IMR-90 (cell line): ENCODE measurements around the gene FBXL7. TPM values are rescaled to one million over a fixed set of nuclear protein-coding genes. Genes with fewer than 3 reads are reported as not detected.

Source experiments
- ATAC-seq: fragments of 200-7000 bp; cut with Tn5 transposase; 2 replicates; pipeline ENCODE4 v1.9.1; 2020; ENCODE audit warnings: low read depth, mild to moderate bottlenecking, moderate library complexity
- BruUV-seq: library from RNA; stranded (reverse); fragments of 400-500 nt; replicated peaks from 2 replicates; lab custom pipeline; 2021; lab: Mats Ljungman, UMichigan
- CTCF ChIA-PET: fragments of 300-600 bp; formaldehyde crosslinking; extraction: SDS; loops from one replicate; lab custom pipeline; 2021; ENCODE audit warnings: antibody characterized with exemption; lab: Yijun Ruan, JAX
- POLR2A ChIA-PET: fragments of 300-600 bp; sonication (Branson Sonifier 250); formaldehyde crosslinking; loops from one replicate; lab custom pipeline; 2022; ENCODE audit warnings: antibody characterized with exemption; ENCODE audit not compliant: unreplicated experiment; lab: Charles Lee
- DNase-seq: peaks from one replicate; pipeline ENCODE4 v3.0.0; 2013
- H2AFZ ChIP-seq: replicated peaks from 2 replicates; pipeline ENCODE3; 2013; ENCODE audit warnings: low read length, mild to moderate bottlenecking; ENCODE audit not compliant: poor library complexity
- H2AK5ac ChIP-seq: 2 replicates; pipeline ENCODE4 v1.6.1; 2013; ENCODE audit warnings: low read depth, low read length, inconsistent platforms
- H2AK9ac ChIP-seq: replicated peaks from 2 replicates; pipeline ENCODE3; 2013; ENCODE audit warnings: mild to moderate bottlenecking, low read depth, low read length, moderate library complexity; ENCODE audit not compliant: poor library complexity
- H2BK120ac ChIP-seq: 2 replicates; pipeline ENCODE4 v1.6.1; 2013; ENCODE audit warnings: low read depth, low read length, inconsistent platforms
- H2BK15ac ChIP-seq: 3 replicates; pipeline ENCODE4 v1.6.1; 2013; ENCODE audit warnings: low read depth, low read length, inconsistent platforms
- H2BK20ac ChIP-seq: 2 replicates; pipeline ENCODE4 v1.6.1; 2013; ENCODE audit warnings: low read depth, mild to moderate bottlenecking, inconsistent platforms, low read length, moderate library complexity
- H2BK5ac ChIP-seq: 2 replicates; pipeline ENCODE4 v1.6.1; 2013; ENCODE audit warnings: mild to moderate bottlenecking, low read depth, low read length, inconsistent platforms; ENCODE audit not compliant: poor library complexity, severe bottlenecking
- H3K14ac ChIP-seq: replicated peaks from 2 replicates; pipeline ENCODE4 v1.6.1; 2013; ENCODE audit warnings: low read depth, low read length, inconsistent platforms
- H3K18ac ChIP-seq: 2 replicates; pipeline ENCODE4 v1.6.1; 2013; ENCODE audit warnings: low read depth, low read length, control low read depth
- H3K23ac ChIP-seq: 2 replicates; pipeline ENCODE4 v1.6.1; 2013; ENCODE audit warnings: low read depth, low read length, inconsistent platforms
- H3K27ac ChIP-seq: 2 replicates; pipeline ENCODE4 v1.5.1; 2013; ENCODE audit warnings: mild to moderate bottlenecking, control low read depth, low read length; ENCODE audit not compliant: insufficient read depth
- H3K27me3 ChIP-seq: 2 replicates; pipeline ENCODE4 v1.6.1; 2013; ENCODE audit warnings: low read length; ENCODE audit not compliant: control insufficient read depth, insufficient read depth
- H3K36me3 ChIP-seq: 2 replicates; pipeline ENCODE4 v1.6.1; 2013; ENCODE audit warnings: low read length, mixed read lengths; ENCODE audit not compliant: control insufficient read depth, insufficient read depth
- H3K4ac ChIP-seq: 2 replicates; pipeline ENCODE4 v1.6.1; 2013; ENCODE audit warnings: low read depth, low read length, inconsistent platforms
- H3K4me1 ChIP-seq: 2 replicates; pipeline ENCODE4 v1.6.1; 2013; ENCODE audit warnings: low read length, mixed read lengths; ENCODE audit not compliant: control insufficient read depth, insufficient read depth
- H3K4me2 ChIP-seq: 2 replicates; pipeline ENCODE4 v1.6.1; 2013; ENCODE audit warnings: low read depth, mild to moderate bottlenecking, control low read depth, low read length, moderate library complexity
- H3K4me3 ChIP-seq: 2 replicates; pipeline ENCODE4 v1.5.1; 2013; ENCODE audit warnings: low read depth, mild to moderate bottlenecking, control low read depth, low read length, moderate library complexity; ENCODE audit not compliant: insufficient read depth
- H3K56ac ChIP-seq: 2 replicates; pipeline ENCODE4 v1.6.1; 2013; ENCODE audit warnings: low read length, inconsistent platforms; ENCODE audit not compliant: insufficient read depth; ENCODE audit errors: extremely low read depth
- H3K79me1 ChIP-seq, 2 experiments: 2 replicates each; pipeline ENCODE4 v1.6.1; 2013; ENCODE audit warnings: low read length in 2 of 2, inconsistent platforms in 1 of 2, low read depth in 1 of 2
- H3K9ac ChIP-seq: 2 replicates; pipeline ENCODE4 v1.6.1; 2013; ENCODE audit warnings: low read depth, low read length, control low read depth
- H3K9me1 ChIP-seq: 2 replicates; pipeline ENCODE4 v1.6.1; 2013; ENCODE audit warnings: low read length, inconsistent platforms; ENCODE audit not compliant: insufficient read depth
- H3K9me3 ChIP-seq: 2 replicates; pipeline ENCODE4 v1.6.1; 2013; ENCODE audit warnings: low read length; ENCODE audit not compliant: control insufficient read depth, insufficient read depth
- H4K20me1 ChIP-seq: 2 replicates; pipeline ENCODE4 v1.6.1; 2013; ENCODE audit warnings: low read length, inconsistent platforms; ENCODE audit not compliant: insufficient read depth
- H4K5ac ChIP-seq: 2 replicates; pipeline ENCODE4 v1.6.1; 2013; ENCODE audit warnings: mild to moderate bottlenecking, low read depth, low read length, control low read depth
- H4K8ac ChIP-seq, 2 experiments: 2 replicates each; pipeline ENCODE4 v1.6.1; 2013; ENCODE audit warnings: low read depth in 2 of 2, low read length in 2 of 2, control low read depth in 1 of 2, inconsistent platforms in 1 of 2
- H4K91ac ChIP-seq: 2 replicates; pipeline ENCODE4 v1.6.1; 2013; ENCODE audit warnings: low read depth, low read length, inconsistent platforms; ENCODE audit not compliant: insufficient read depth
- BHLHE40 ChIP-seq: fragments of 150-350 bp; IDR thresholded peaks from 2 replicates; pipeline ENCODE4 v1.6.1; 2016; ENCODE audit warnings: mild to moderate bottlenecking, low read depth, low read length
- CEBPB ChIP-seq: IDR thresholded peaks from 2 replicates; pipeline ENCODE4 v1.6.1; 2012; ENCODE audit warnings: low read depth, low read length, improper control_type of control experiment
- CHD1 ChIP-seq: IDR thresholded peaks from 2 replicates; pipeline ENCODE4 v1.6.1; 2012; ENCODE audit warnings: low read depth, low read length, improper control_type of control experiment
- CTCF ChIP-seq: conservative IDR thresholded peaks from 2 replicates; pipeline ENCODE4 v1.5.1; 2012; ENCODE audit warnings: mild to moderate bottlenecking, low read depth, low read length, improper control_type of control experiment
- FOS ChIP-seq: fragments of 150-350 bp; IDR thresholded peaks from 2 replicates; pipeline ENCODE4 v1.6.1; 2016; ENCODE audit warnings: low read depth, low read length
- MAFK ChIP-seq: IDR thresholded peaks from 2 replicates; pipeline ENCODE4 v1.6.1; 2012; ENCODE audit warnings: low read depth, low read length, improper control_type of control experiment
- MAZ ChIP-seq: IDR thresholded peaks from 2 replicates; pipeline ENCODE4 v1.6.1; 2012; ENCODE audit warnings: low read depth, mild to moderate bottlenecking, low read length, improper control_type of control experiment, moderate library complexity, borderline replicate concordance
- MXI1 ChIP-seq: IDR thresholded peaks from 2 replicates; pipeline ENCODE4 v1.6.1; 2012; ENCODE audit warnings: low read depth, mild to moderate bottlenecking, low read length, moderate library complexity, borderline replicate concordance
- NFE2L2 ChIP-seq: fragments of 150-350 bp; IDR thresholded peaks from 2 replicates; pipeline ENCODE4 v1.6.1; 2016; ENCODE audit warnings: low read depth, mild to moderate bottlenecking, low read length
- POLR2A ChIP-seq: IDR thresholded peaks from 2 replicates; pipeline ENCODE4 v1.6.1; 2012; ENCODE audit warnings: mild to moderate bottlenecking, low read depth, low read length
- RAD21 ChIP-seq: IDR thresholded peaks from 2 replicates; pipeline ENCODE4 v1.6.1; 2012; ENCODE audit warnings: low read length, improper control_type of control experiment
- RCOR1 ChIP-seq: IDR thresholded peaks from 2 replicates; pipeline ENCODE4 v1.6.1; 2012; ENCODE audit warnings: mild to moderate bottlenecking, low read length, improper control_type of control experiment; ENCODE audit not compliant: insufficient replicate concordance
- RFX5 ChIP-seq: IDR thresholded peaks from 2 replicates; pipeline ENCODE4 v1.8.0; 2012; ENCODE audit warnings: low read depth, mild to moderate bottlenecking, low read length, moderate library complexity
- SMC3 ChIP-seq: fragments of 150-350 bp; IDR thresholded peaks from 2 replicates; pipeline ENCODE4 v1.6.1; 2016; ENCODE audit warnings: low read depth, mild to moderate bottlenecking, antibody characterized with exemption, low read length, moderate library complexity
- USF2 ChIP-seq: fragments of 150-350 bp; IDR thresholded peaks from 2 replicates; pipeline ENCODE4 v1.6.1; 2017; ENCODE audit warnings: mild to moderate bottlenecking, antibody characterized with exemption, low read length, low read depth
- WGBS, 2 experiments: methylation state at CpG; one replicate each; pipeline versions ENCODE4 v1.1.5 to v1.1.7; 2013; ENCODE audit warnings: missing lambda C conversion rate in 2 of 2; ENCODE audit not compliant: insufficient read length in 1 of 2; ENCODE audit errors: extremely low coverage in 2 of 2; 5-methylcytosine and 5-hydroxymethylcytosine counted together
- dilution Hi-C: fragments of 300-500 bp; cut with HindIII; formaldehyde crosslinking; loops from one replicate; pipeline ENCODE4 v1.14.3; 2018; ENCODE audit warnings: low sequenced_read_pairs; ENCODE audit not compliant: unreplicated experiment
- in situ Hi-C: fragments of 300-500 bp; cut with MboI; formaldehyde crosslinking; loops from 3 replicates; pipeline ENCODE4 v1.14.3; 2019; ENCODE audit warnings: low sequenced_read_pairs, inconsistent platforms, mixed read lengths
- intact Hi-C: fragments of 100-400 bp; cut with micrococcal nuclease; formaldehyde crosslinking; loops from 2 replicates; pipeline ENCODE4 v1.10.0; 2022
- polyA plus RNA-seq, 3 experiments: library from polyadenylated mRNA; depleted of rRNA; stranded (reverse); fragments of >200 nt; gene quantifications; 2 replicates each; pipeline ENCODE4 v1.2.3, GENCODE V29; 2012; ENCODE audit warnings: low replicate concordance in 1 of 3
- total RNA-seq: library from RNA; depleted of rRNA; stranded (reverse); fragments of >200 nt; gene quantifications from 2 replicates; pipeline ENCODE4 v1.2.3, GENCODE V29; 2012
- TF ChIP-seq, protein P1 (sequence below): fragments of 150-350 bp; IDR thresholded peaks from 2 replicates; pipeline ENCODE4 v1.6.1; 2016; ENCODE audit warnings: low read depth, mild to moderate bottlenecking, low read length, moderate library complexity, borderline replicate concordance

The FBXL7 gene
- total and polyA plus RNA-seq, 2 of the 4 experiments (the other 2 are of a cell fraction) = 4.1 to 10.2 TPM

DNA sequence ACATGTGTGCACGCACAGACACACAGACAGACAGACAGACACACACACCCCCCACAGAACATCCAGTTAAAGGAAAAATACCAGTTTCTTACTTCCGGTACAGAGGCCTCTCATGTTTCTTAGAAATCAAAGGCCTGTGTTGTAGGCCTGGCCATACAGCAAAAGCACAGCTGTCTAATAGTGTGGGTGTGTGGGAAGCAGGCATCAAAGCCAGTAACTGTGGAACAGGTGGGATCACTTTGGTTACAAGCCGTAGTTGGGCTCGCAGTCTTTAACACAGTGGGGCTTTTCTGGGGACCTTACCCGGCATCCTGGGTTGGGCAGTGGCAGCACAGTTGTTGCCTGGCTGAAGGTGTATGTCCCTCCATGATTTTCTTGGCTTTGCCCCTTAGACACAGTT is 55.2 kb downstream of the FBXL7 start:
- no peak overlapping the region for H3K4ac ChIP-seq
- H3K27ac ChIP-seq = no peak overlapping the region
- H2BK120ac ChIP-seq = no peak overlapping the region
- H2BK15ac ChIP-seq = no peak overlapping the region
- intact Hi-C loops = no loop called here
- no peaks in the 10 kb centered on the region for H4K20me1 ChIP-seq
- no peak overlapping the region for H3K14ac ChIP-seq
- ChIA-PET POLR2A (no interaction called here), CTCF (no interaction called here)
- dilution Hi-C loops = no loop called here
- no peak overlapping the region for H3K23ac ChIP-seq
- WGBS, 2 experiments = 80% methylated on average over 1 of the region's 5 CpGs; no CpG with 5 or more reads in 1 of the 2 experiments
- H3K56ac ChIP-seq = no peak overlapping the region
- H3K79me1 ChIP-seq = peaks cover 13 to 18% of the 10 kb centered on the region in 2 experiments; a peak in 2 of 4 replicates
- H3K27me3 ChIP-seq = no peaks in the 10 kb centered on the region
- no peaks in the 10 kb centered on the region for H3K9me3 ChIP-seq
- no peak overlapping the region for H3K4me2 ChIP-seq
- H2BK20ac ChIP-seq = no peak overlapping the region
- no peak for TF ChIP-seq CHD1
- no peak for TF ChIP-seq MAFK
- TF ChIP-seq, protein P1, sequence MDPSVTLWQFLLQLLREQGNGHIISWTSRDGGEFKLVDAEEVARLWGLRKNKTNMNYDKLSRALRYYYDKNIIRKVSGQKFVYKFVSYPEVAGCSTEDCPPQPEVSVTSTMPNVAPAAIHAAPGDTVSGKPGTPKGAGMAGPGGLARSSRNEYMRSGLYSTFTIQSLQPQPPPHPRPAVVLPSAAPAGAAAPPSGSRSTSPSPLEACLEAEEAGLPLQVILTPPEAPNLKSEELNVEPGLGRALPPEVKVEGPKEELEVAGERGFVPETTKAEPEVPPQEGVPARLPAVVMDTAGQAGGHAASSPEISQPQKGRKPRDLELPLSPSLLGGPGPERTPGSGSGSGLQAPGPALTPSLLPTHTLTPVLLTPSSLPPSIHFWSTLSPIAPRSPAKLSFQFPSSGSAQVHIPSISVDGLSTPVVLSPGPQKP = no peak
- TF ChIP-seq RAD21 = no peak
- no peak for TF ChIP-seq NFE2L2
- no peak for TF ChIP-seq SMC3
- TF ChIP-seq MXI1 = no peak
- TF ChIP-seq FOS = no peak
- TF ChIP-seq BHLHE40 = no peak
- no peak for TF ChIP-seq CEBPB
- no peak for TF ChIP-seq MAZ
- no peak for TF ChIP-seq RFX5
- no peak for TF ChIP-seq CTCF
- no peak for TF ChIP-seq RCOR1
- TF ChIP-seq USF2 = no peak
- TF ChIP-seq POLR2A = no peak
- H4K8ac ChIP-seq = no peak overlapping the region
- no peak overlapping the region for H2AK5ac ChIP-seq
- no peak overlapping the region for H3K18ac ChIP-seq
- H3K4me1 ChIP-seq = peaks cover 6% of the 10 kb centered on the region; the same call in 1 of the 2 replicates
- H2AFZ ChIP-seq = no peak overlapping the region
- no peaks in the 10 kb centered on the region for H3K36me3 ChIP-seq
- H3K4me3 ChIP-seq = no peak overlapping the region
- DNase-seq = no peak
- no peak overlapping the region for H3K9ac ChIP-seq
- no peak overlapping the region for H2BK5ac ChIP-seq
- no peak overlapping the region for H2AK9ac ChIP-seq
- in situ Hi-C loops = no loop called here
- H4K91ac ChIP-seq = no peak overlapping the region
- no peak overlapping the region for H4K5ac ChIP-seq
- no peaks in the 10 kb centered on the region for H3K9me1 ChIP-seq
- no TSS peak for BruUV-seq
- no peak for ATAC-seq
